Ovary (tissue), 3 donors: Measurements from ENCODE around the gene LDAH.

ENCODE experiments used
- POLR2A ChIP-seq: fragments of 450-650 bp; IDR thresholded peaks from one replicate; pipeline ENCODE4 v1.6.1; 2017; ENCODE audit warnings: antibody characterized with exemption, mild to moderate bottlenecking, moderate library complexity
- TF ChIP-seq, protein P1 (sequence below), 3 donors: fragments of 450-650 bp in 2 of 3; fragments of 200-600 bp in 1 of 3; IDR thresholded peaks; one replicate each; pipeline versions ENCODE4 v1.5.1 to v1.8.0; 2016 to 2022; ENCODE audit warnings: antibody characterized with exemption in 3 of 3, mild to moderate bottlenecking in 1 of 3
- donor health status: DM: no; HTN: no; CAD: no.

DNA sequence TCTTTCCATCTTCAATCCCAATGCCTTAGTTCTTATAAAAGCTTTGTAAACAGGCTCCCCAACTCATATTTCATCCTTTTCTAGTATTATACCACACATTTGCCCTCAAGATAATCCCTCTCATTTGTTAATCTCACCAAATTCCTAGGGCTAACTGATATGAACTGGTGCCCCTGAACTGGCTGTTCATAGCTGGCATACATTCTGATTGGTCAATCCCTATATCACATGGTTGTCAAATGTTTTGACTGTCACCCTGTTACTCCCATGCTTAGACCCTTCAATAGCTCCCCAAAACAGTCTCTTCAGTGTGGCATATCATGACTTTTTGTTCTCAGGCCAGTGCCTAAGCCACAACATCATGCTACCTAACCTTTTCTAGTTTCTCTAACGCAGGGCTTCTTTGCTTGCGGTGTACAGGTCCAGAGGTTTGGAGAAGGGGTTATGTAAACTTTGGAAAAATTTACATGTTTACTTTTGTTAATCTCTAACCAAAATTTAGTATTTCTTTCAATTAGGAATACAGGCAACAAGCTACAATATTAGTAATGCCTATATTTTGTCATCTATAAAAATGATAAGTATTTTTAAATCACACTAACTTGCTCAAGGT is 125.5 kb downstream of the LDAH start:
- TF ChIP-seq, protein P1, sequence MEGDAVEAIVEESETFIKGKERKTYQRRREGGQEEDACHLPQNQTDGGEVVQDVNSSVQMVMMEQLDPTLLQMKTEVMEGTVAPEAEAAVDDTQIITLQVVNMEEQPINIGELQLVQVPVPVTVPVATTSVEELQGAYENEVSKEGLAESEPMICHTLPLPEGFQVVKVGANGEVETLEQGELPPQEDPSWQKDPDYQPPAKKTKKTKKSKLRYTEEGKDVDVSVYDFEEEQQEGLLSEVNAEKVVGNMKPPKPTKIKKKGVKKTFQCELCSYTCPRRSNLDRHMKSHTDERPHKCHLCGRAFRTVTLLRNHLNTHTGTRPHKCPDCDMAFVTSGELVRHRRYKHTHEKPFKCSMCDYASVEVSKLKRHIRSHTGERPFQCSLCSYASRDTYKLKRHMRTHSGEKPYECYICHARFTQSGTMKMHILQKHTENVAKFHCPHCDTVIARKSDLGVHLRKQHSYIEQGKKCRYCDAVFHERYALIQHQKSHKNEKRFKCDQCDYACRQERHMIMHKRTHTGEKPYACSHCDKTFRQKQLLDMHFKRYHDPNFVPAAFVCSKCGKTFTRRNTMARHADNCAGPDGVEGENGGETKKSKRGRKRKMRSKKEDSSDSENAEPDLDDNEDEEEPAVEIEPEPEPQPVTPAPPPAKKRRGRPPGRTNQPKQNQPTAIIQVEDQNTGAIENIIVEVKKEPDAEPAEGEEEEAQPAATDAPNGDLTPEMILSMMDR (IDR thresholded peaks at IDR 0.05), result no peak
- TF ChIP-seq POLR2A, result no peak
